Activated naive CD8-positive, alpha-beta T cell (primary cell): Measurements from ENCODE around the gene HLX.

Experiments
- H3K27ac Mint-ChIP-seq: one replicate; pipeline ENCODE4 v1.8.0; 2021; ENCODE audit warnings: mixed read lengths
- H3K27me3 Mint-ChIP-seq: one replicate; pipeline ENCODE4 v1.8.0; 2021; ENCODE audit warnings: mixed read lengths
- H3K36me3 Mint-ChIP-seq: one replicate; pipeline ENCODE4 v1.8.0; 2021; ENCODE audit warnings: mixed read lengths
- H3K4me1 Mint-ChIP-seq: one replicate; pipeline ENCODE4 v1.8.0; 2021; ENCODE audit warnings: low read depth, mixed read lengths
- H3K4me3 Mint-ChIP-seq: one replicate; pipeline ENCODE4 v1.8.0; 2021; ENCODE audit warnings: mild to moderate bottlenecking, mixed read lengths
- H3K9me3 Mint-ChIP-seq: one replicate; pipeline ENCODE4 v1.8.0; 2021; ENCODE audit warnings: low read depth, mixed read lengths

The HLX gene

GRCh38 chr1:220877377-220878095 is 1.7 kb upstream of the HLX start:
- peaks cover 65% of the 10 kb centered on the region for H3K27me3 Mint-ChIP-seq

DNA sequence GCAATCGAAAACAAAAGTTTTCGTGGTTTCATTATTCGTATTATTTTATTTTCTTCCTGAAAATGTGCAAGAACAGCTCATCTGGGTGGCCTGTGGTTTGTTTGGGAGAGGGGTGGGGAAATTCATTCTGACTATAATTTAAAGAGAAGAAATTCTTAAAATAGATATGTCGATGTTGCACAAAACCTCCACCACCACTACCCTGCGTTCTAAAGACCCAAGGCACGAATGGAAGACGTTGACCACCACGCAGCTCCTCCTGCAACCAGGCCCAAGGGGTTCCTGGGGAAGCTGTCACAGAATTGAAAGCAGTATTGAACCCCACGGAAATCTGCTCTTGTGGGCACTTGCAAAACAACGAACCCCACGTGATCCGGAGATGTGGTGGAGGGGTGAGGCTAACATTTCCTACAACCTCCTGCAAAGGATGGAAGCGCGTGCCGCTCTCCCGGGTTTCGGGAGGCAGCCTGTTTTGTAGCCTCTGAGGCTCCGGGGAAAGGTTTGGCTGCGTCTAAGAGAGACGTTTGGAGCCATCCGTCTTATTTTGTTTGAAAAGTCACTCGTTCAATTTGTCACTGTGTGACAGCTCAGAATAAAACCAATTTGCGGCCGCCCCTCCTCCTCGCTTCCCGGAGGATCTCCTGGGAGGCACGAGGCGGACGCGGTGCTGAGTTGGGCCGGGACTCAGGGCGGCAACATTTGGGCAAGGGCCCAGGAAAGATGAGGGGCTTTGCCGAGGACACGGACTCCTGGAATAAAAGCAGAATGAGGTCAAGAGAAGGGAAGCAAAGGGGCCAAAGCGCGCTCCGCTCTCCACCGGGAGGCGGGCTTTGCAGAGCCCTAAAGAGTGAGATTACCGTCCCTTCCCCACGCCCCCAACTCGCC is 810 bp upstream of the HLX start:
- Mint-ChIP-seq H3K4me1 (peaks cover 38% of the 10 kb centered on the region), H3K27me3 (peaks cover 58% of the 10 kb centered on the region), H3K9me3 (no peaks in the 10 kb centered on the region), H3K27ac (no peak overlapping the region), H3K36me3 (no peaks in the 10 kb centered on the region), H3K4me3 (peak overlapping the region; percentile 84)

More at GRCh38 chr1:220877377-220878095, 1.7 kb upstream of the HLX start:
- no peaks in the 10 kb centered on the region for H3K9me3 Mint-ChIP-seq
- H3K4me3 Mint-ChIP-seq: peak overlapping the region; percentile 84
- peaks cover 38% of the 10 kb centered on the region for H3K4me1 Mint-ChIP-seq
- no peaks in the 10 kb centered on the region for H3K36me3 Mint-ChIP-seq
- H3K27ac Mint-ChIP-seq: no peak overlapping the region

DNA sequence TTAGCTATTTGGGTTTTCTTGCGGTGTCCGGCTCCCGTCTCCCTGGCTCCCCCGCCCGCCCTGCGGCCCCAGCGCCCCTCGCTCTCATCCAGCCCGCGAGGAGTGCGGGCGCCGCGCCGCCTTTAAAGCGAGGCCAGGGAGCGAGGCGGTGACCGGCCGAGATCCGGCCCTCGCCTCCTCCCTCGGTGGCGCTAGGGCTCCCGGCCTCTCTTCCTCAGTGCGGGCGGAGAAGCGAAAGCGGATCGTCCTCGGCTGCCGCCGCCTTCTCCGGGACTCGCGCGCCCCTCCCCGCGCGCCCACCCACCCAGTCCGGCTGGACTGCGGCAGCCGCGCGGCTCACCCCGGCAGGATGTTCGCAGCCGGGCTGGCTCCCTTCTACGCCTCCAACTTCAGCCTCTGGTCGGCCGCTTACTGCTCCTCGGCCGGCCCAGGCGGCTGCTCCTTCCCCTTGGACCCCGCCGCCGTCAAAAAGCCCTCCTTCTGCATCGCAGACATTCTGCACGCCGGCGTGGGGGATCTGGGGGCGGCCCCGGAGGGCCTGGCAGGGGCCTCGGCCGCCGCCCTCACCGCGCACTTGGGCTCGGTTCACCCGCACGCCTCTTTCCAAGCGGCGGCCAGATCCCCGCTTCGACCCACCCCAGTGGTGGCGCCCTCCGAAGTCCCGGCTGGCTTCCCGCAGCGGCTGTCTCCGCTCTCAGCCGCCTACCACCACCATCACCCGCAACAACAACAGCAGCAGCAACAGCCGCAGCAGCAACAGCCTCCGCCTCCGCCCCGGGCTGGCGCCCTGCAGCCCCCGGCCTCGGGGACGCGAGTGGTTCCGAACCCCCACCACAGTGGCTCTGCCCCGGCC is 492 bp downstream of the HLX start:
- H3K4me1 Mint-ChIP-seq: peaks cover 38% of the 10 kb centered on the region

GRCh38 chr1:220880362-220880670 is 1.1 kb downstream of the HLX start:
- no peak overlapping the region for H3K27ac Mint-ChIP-seq
- H3K27me3 Mint-ChIP-seq: peaks cover 51% of the 10 kb centered on the region
- H3K4me3 Mint-ChIP-seq: peak overlapping the region; percentile 68
- no peaks in the 10 kb centered on the region for H3K9me3 Mint-ChIP-seq
- H3K4me1 Mint-ChIP-seq: peaks cover 38% of the 10 kb centered on the region
- no peaks in the 10 kb centered on the region for H3K36me3 Mint-ChIP-seq

More for the DNA sequence above, 492 bp downstream of the HLX start:
- Mint-ChIP-seq H3K36me3 (no peaks in the 10 kb centered on the region), H3K9me3 (no peaks in the 10 kb centered on the region), H3K27ac (no peak overlapping the region), H3K4me3 (peak overlapping the region; percentile 84), H3K27me3 (peaks cover 56% of the 10 kb centered on the region)

DNA sequence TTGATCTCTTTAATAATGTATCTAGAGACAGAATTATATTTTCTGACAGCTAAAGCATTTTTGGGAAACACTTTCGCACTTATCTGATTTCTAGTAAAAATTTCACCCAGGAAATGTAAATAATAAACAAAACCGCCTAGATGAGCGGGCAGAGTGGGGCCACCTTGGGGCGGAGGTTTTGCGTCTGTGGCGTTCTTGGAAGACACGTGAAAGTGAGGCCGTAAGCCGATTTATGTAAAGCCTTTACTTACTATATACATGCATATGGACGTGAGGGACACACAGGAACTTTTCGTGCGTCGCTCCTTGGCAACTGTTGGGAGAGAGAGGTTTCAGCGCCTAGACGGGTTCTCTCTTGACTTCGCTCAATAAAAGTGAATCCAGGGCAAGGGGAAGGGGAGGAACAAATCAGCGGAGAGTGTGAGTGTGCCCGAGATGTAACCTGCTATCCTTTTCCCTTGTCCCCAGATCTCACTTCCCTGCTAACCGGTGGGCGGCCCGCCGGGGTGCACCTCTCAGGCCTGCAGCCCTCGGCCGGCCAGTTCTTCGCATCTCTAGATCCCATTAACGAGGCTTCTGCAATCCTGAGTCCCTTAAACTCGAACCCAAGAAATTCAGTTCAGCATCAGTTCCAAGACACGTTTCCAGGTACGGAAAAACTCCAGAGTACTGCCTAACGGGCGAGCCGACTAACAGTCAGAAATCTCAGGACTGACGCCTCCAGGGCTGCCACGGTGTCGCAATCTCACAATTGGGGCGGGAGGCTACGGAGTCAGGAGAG is 1.7 kb downstream of the HLX start:
- peaks cover 48% of the 10 kb centered on the region for H3K27me3 Mint-ChIP-seq
- no peaks in the 10 kb centered on the region for H3K36me3 Mint-ChIP-seq
- peaks cover 38% of the 10 kb centered on the region for H3K4me1 Mint-ChIP-seq
- peak overlapping the region; percentile 68 for H3K4me3 Mint-ChIP-seq
- no peaks in the 10 kb centered on the region for H3K9me3 Mint-ChIP-seq
- H3K27ac Mint-ChIP-seq: no peak overlapping the region

- Mint-ChIP-seq H3K27ac (no peak overlapping the region), H3K9me3 (no peaks in the 10 kb centered on the region), H3K4me1 (peaks cover 32% of the 10 kb centered on the region), H3K27me3 (peaks cover 45% of the 10 kb centered on the region), H3K4me3 (no peak overlapping the region), H3K36me3 (no peaks in the 10 kb centered on the region)
Measured at GRCh38 chr1:220882061-220882891, 3.0 kb downstream of the HLX start.

- no peak overlapping the region for H3K4me3 Mint-ChIP-seq
- peaks cover 38% of the 10 kb centered on the region for H3K27me3 Mint-ChIP-seq
- H3K4me1 Mint-ChIP-seq: peaks cover 16% of the 10 kb centered on the region
- no peak overlapping the region for H3K27ac Mint-ChIP-seq
- no peaks in the 10 kb centered on the region for H3K36me3 Mint-ChIP-seq
- H3K9me3 Mint-ChIP-seq: no peaks in the 10 kb centered on the region
Measured at GRCh38 chr1:220884109-220884980, 5.1 kb downstream of the HLX start.

GRCh38 chr1:220884981-220885918 is 6.0 kb downstream of the HLX start:
- Mint-ChIP-seq H3K4me3 (no peak overlapping the region), H3K36me3 (no peaks in the 10 kb centered on the region), H3K27ac (no peak overlapping the region), H3K9me3 (no peaks in the 10 kb centered on the region), H3K4me1 (peaks cover 12% of the 10 kb centered on the region), H3K27me3 (peaks cover 45% of the 10 kb centered on the region)

DNA sequence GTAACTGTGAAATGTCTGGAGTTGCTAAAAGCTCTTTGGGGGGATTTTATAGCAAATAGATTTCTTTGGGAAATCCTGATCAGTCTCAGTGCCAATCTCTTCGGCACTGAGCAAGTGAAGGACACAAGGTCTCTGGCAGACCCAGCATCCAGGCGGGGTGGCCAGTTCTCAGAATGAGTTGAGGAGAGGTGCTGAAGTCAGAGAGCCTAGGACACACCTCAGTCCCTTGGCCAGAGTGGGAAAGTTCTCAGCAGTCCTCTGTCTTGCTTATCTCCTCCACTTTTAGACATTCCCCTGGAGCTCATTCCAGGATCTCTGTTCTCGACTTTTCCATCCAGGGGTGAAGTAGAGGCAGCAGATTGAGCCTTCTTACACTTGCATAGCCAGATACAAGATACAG is 6.7 kb downstream of the HLX start:
- no peak overlapping the region for H3K27ac Mint-ChIP-seq
- peaks cover 46% of the 10 kb centered on the region for H3K27me3 Mint-ChIP-seq
- H3K4me3 Mint-ChIP-seq: no peak overlapping the region
- peaks cover 5% of the 10 kb centered on the region for H3K4me1 Mint-ChIP-seq
- no peaks in the 10 kb centered on the region for H3K9me3 Mint-ChIP-seq
- no peaks in the 10 kb centered on the region for H3K36me3 Mint-ChIP-seq

DNA sequence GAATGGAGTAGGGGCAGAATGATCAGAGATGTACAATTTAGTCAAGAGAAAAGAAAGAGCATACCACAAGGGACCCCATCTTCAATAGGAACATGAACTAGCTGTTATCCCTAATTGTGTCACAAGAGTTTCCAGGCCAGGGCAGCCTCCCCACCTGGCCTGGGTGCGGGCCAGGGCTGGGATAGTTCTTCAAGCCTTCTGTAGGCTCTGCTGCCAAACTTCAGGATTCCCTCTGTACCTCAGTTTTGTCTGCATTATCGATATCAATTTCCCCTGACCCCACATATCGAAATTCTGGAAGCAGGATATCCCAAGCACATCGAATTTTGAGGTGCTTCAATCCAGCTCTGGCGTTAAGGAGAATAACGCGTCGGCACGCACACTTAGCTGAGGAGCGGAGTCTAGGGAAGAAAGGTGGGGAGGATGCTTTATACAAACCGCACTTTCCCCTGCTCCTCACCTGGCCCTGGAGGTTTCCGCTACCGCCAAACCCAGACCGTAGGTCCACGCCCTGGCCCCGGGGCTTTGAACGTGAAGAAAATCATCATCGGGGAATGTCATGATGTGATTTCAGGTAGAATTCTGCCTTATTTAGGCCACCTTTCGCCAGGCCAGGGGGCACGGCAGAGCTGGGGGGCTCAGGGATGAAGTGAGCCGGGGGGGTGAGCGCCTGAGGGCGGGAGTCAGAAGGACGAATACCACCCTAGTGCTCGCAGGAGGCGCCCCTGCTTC is 7.4 kb downstream of the HLX start:
- no peaks in the 10 kb centered on the region for H3K9me3 Mint-ChIP-seq
- no peak overlapping the region for H3K4me3 Mint-ChIP-seq
- H3K27me3 Mint-ChIP-seq: peaks cover 48% of the 10 kb centered on the region
- no peak overlapping the region for H3K27ac Mint-ChIP-seq
- H3K4me1 Mint-ChIP-seq: peaks cover 4% of the 10 kb centered on the region
- H3K36me3 Mint-ChIP-seq: no peaks in the 10 kb centered on the region

DNA sequence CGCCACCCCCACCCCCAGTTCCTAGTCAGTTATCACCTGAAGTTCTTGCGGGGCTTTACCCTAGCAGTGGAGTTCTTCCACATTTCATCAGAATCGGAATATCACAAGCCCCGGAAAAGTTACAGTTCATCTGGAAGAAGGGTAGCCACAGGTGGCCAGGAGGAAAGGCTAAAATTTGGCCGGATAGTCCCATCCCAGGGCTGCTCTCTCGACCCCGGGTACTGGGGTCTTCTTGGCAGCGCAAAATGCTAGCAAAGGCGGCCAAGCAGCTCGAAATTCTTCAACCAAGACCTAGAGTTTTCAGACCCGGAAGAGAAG is 7.9 kb downstream of the HLX start:
- H3K4me1 Mint-ChIP-seq: peaks cover 4% of the 10 kb centered on the region
- no peaks in the 10 kb centered on the region for H3K9me3 Mint-ChIP-seq
- no peaks in the 10 kb centered on the region for H3K36me3 Mint-ChIP-seq
- no peak overlapping the region for H3K27ac Mint-ChIP-seq
- H3K27me3 Mint-ChIP-seq: peaks cover 48% of the 10 kb centered on the region
- no peak overlapping the region for H3K4me3 Mint-ChIP-seq
